HG03520 (cell line): ENCODE measurements around the gene NUP50.
A peak's percentile ranks its signal among the peaks of the same experiment; 100 is the strongest.
"Not testable (repeated sequence)": the region's sequence is repeated elsewhere in the genome, so short reads cannot be mapped to it uniquely, and the experiment has no call there.

Source experiments
- ATAC-seq: cut with Tn5 transposase; IDR thresholded peaks from one replicate; pipeline ENCODE4 v1.9.1; 2021; ENCODE audit warnings: mild to moderate bottlenecking, moderate library complexity; ENCODE audit not compliant: unreplicated experiment

NUP50 gene

DNA sequence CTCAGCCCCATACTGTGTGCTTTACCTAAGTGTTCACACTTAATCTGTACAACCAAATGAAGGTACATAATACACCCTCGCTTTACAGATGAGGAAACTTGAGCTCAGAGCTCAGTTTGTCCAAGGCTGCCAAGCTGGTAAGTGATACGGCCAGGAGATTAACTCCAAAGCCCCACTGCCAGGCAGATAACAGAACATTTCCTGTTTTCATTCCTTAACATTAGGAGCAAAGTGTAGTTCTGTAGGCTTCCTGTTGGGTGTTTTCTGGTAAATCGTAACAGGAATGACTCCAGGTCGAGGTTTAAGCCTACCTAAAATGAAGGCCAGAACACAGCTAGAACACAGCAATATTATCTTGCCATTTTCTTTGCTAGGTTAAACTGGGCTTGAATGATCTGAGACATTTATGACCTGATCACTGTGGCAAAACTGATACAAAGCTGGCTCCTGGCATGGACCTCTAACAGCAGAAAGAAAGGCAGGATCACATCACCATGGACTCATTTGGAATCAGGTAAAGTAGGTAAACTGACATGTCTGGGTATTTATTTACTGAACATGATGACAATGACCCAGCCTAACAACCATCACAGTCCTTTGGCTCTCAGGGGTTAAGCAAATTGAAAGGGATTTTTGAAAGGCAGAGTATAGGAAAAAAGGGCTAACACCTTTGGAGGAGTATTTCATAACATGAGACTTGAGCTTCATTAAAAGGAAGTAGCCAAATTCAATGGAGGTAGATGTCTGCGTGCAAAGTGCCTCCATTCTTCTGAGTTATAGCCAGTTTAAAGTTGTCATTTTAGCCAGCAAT is 3.9 kb upstream of the NUP50 start:
- ATAC-seq: no peak

GRCh38 chr22:45162531-45162930 is 1.2 kb upstream of the NUP50 start:
- no peak for ATAC-seq

- no peak for ATAC-seq
These were observed 650 bp upstream of the NUP50 start for GRCh38 chr22:45163099-45163450.

DNA sequence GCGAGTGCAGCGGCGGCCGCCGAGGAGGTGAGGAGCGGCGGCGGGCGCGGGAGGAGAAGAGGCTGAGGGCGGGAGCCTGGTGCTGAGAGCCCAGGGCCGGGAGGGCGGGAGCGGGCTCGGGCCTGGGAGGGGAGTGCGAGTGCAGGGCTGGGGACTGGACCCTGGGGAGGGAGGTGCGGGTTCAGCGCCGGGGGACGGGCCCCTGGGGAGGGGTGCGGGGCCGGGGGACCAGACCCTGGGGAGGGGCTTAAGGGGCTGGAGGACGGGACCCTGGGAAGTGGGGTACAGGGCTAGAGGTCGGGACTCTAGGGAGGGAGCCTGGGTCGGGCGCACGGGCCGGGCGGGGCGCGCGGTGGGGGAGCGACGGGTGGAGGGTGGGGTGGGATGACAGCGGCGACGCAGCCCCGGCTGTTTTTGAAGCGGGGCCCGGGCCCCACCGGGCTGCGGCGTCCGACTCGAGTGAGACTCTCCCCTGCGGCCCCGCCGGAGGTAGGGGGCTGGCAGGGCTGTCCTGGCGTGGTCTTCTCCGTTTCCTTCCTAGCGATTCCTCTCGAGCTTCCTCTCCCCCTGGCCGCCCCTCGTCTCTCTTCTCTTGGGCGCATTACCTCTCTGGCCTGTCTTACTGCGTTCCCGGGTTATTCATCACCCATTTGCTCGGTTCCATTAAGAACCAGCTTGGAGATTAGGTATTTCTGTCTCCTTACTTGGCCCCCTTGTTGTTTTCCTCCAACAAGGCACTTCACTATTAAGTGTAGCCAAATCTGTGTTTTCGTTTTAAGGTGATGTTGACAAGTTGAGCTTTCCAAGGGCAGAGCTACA is 754 bp downstream of the NUP50 start:
- peak; percentile 21 for ATAC-seq

DNA sequence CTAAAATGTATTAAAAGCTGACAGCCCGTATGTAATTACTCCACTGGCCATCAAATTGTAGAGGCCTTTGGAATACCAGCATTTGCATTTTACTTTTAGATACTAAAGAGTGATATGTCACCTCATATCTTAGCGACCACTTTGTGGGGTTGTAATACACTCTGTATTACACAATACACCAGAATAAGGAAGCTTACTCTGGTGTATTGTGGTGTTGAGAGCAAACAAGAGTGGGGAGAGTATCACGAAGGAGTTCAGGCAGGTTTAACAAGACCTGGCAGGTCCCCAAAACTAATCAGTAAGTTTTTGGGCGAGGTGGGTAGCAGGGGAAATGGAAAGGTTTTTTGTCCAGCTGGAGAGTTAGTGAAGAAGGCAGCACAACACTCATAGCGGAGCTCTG is 3.2 kb downstream of the NUP50 start:
- no peak for ATAC-seq

DNA sequence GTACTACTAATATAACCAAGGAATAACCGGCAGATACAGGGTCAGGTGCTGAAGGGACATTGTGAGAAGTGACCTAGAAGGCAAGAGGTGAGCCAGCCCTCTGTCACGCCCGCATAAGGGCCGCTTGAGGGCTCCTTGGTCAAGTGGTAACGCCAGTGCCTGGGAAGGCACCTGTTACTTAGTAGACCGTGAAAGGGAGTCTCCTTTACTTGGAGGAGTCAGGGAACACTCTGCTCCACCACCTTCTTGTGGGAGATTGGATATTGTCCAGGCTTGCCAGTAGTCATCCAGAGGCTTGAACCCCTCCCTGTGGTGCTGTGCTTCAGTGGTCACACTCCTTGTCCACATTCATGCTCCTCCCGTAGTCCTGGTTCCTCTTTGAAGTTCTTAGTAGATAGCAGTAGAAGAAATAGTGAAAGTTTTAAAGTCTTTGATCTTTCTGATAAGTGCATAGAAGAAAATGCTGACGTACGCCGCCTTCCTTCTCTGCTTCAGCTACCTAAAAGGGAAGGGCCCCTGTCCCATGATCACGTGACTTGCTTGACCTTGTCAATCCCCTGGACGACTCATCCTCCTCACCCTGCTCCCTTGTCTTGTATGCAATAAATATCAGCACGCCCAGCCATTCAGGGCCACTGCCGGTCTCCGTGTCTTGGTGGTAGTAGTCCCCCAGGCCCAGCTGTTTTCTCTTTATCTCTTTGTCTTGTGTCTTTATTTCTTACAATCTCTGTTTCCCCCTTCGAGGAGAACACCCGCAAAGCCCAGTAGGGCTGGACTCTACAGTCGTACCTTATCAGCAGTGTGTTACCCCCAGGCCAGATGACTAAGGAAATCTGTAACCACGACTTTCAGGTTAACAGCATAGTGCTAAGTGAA is 6.1 kb downstream of the NUP50 start:
- no peak for ATAC-seq

- no peak for ATAC-seq
These were observed 8.1 kb downstream of the NUP50 start for GRCh38 chr22:45171830-45172229.

GRCh38 chr22:45172881-45173585 is 9.3 kb downstream of the NUP50 start:
- no peak for ATAC-seq

DNA sequence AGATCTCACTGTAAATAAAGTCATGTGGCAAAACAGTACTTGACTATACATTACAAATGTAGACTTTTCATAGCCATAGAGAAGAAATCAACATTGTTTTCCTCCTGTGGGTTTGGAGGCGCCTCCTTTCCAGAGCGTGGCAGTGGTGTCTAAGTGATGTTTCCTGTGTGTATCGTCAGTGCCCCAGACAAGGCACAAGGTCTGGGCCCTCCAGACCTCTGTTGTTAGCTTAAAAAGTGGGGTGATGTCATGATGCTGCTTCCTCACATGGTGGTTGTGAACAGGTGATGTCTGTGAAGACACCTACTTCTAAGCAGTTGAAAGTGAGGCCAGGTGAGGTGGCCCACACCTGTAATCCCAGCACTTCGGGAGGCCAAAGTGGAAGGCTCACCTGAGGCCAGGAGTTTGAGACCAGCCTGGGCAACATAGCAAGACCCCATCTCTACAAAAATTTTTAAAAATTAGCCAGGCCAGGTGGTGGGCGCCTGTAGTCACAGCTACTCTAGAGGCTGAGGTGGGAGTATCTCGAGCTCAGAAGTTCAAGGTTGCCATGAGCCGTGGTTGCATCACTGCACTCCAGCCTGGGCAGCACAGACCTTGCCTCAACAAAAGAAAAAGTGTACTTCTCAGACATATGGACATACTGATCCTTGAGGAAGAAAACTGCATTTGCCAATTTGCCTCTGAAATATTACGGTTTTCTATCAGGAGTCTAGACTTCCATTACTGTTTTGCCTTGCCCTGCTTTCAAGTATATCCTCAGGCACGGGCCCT is 15.7 kb downstream of the NUP50 start:
- ATAC-seq: no peak

DNA sequence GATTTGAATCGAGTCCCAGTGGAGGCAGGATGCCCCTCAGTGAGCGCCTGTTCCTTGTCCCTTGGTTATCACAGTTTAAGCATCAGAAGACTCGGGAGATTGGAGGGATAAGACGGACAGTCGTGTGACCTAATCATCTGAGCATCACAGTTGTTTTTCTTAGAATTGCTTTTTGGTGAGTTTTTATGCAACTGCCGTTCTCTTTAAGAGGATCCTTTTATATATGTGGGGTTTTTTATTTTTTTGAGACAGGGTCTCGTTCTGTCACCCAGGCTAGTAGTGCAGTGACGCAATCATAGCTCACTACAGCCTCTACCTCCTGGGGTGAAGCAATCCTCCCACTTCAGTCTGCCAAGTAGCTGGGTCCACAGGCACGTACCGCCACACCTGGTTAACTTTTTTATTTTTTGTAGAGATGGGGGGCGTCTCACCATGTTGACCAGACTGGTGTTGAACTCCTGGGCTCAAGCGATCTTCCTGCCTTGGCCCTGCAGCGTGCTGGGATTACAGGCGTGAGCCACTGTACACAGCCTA is 16.5 kb downstream of the NUP50 start:
- no peak for ATAC-seq

DNA sequence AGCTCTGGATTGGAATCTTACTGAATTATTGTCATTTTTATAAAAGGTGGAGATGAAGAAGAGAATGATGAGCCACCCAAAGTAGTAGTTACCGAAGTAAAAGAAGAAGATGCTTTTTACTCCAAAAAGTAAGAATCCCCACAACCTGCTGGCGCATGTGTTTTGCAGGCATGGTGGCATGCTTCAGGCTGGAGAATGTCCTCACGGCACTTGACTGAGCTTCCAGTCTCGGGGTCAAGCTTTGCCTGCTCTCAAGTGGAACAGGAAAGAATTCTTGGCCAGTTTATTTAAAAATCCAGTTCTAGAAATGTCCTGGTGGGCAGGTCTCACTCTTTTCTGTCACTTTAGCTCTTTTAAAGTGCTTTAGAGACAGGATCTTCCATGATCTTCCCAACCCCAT is 17.5 kb downstream of the NUP50 start:
- ATAC-seq: no peak

GRCh38 chr22:45181766-45182165 is 18.0 kb downstream of the NUP50 start:
- ATAC-seq: no peak

DNA sequence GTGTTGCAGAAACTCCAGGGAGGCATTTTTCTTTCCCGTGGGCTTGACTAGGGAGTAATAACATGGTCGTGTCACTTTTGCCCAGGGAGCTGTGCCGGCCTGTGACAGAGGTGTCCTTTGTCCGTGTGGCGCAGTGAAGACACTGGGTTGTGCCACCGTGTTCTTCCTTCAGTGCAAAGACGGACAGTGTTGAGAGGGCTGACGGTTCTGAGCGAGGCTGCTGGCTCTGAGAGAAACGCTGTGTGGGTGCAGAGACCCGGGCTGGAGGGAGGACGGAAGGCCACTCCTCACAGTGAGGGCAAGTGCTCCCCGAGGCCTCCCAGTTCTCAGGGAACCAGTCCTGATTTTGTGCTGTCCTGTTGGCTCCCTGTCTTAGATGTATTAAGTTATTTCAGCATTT is 20.2 kb downstream of the NUP50 start:
- no peak for ATAC-seq

GRCh38 chr22:45185718-45186514 is 22.2 kb downstream of the NUP50 start:
- no peak for ATAC-seq

- no peak for ATAC-seq
These were observed 24.2 kb downstream of the NUP50 start for GRCh38 chr22:45187891-45188290.

DNA sequence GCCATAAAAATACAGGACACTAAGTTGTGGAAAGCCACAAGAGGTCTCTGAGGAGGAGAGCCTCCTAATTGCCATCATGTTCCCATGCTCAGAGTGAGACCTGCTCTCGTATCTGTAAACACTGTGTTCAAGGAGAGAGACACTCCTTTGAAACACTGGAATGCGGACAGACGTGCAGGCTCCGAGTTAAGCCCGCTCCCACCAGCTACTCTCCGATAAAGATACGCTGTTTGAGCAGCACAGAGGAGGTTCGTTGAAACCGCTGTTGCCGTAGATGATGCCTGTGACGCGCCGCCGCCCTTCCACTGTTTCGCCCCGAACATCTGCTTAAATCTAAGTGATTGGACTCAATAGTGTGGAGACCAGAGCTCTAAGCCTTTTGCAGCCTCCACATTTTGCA is 25.1 kb downstream of the NUP50 start:
- no peak for ATAC-seq

GRCh38 chr22:45190202-45190872 is 26.6 kb downstream of the NUP50 start:
- no peak for ATAC-seq

- ATAC-seq: not testable (repeated sequence)
These were observed 28.0 kb downstream of the NUP50 start for GRCh38 chr22:45191746-45192145.
